ENCODE data around the gene ULK4. TPM values are rescaled to one million over a fixed set of nuclear protein-coding genes. Genes with fewer than 3 reads are reported as not detected.

The ULK4 gene
- total RNA-seq, 1 experiment from 2014 or later, result 14.3 TPM

GRCh38 chr3:41690766-41691563, 270.9 kb downstream of the ULK4 start:
- no TSS peak for BruUV-seq (replicated peaks)
- no peak for ATAC-seq
- intact Hi-C loops (cut with micrococcal nuclease; ENCODE audit: unreplicated experiment), result no loop called here
- no peak overlapping the region for H3K4me3 ChIP-seq (ENCODE audit: low read depth in 2 of 2, low read length in 2 of 2)
- DNase-seq (ENCODE audit: low read depth, low spot score), result no peak
- no peaks in the 10 kb centered on the region for H3K36me3 ChIP-seq (ENCODE audit: control insufficient read depth, insufficient read depth, low read length)
- TF ChIP-seq POLR2AphosphoS5 (IDR thresholded peaks at IDR 0.05; ENCODE audit: low read depth, low read length), result no peak
- no peak for TF ChIP-seq REST (IDR thresholded peaks at IDR 0.05; ENCODE audit: insufficient read depth in 1 of 2, low read depth in 2 of 2, low read length in 1 of 2)
- TF ChIP-seq SIN3A (IDR thresholded peaks at IDR 0.05; ENCODE audit: borderline replicate concordance, insufficient read depth, low read depth, low read length), result no peak
- TF ChIP-seq CTCF (IDR thresholded peaks at IDR 0.05), result no peak
- TF ChIP-seq TCF7L2 (IDR thresholded peaks at IDR 0.05; ENCODE audit: low read depth, low read length), result no peak
- no peaks in the 10 kb centered on the region for H3K27me3 ChIP-seq (ENCODE audit: control insufficient read depth, insufficient read depth, low read length)
- CTCF ChIA-PET, result no interaction called here
- POLR2A ChIA-PET, result no interaction called here
- H3K4me1 ChIP-seq (ENCODE audit: control insufficient read depth, insufficient read depth, low read length), result no peaks in the 10 kb centered on the region
- H3K9me3 ChIP-seq (ENCODE audit: control insufficient read depth, insufficient read depth, low read depth, low read length), result no peaks in the 10 kb centered on the region
- in situ Hi-C loops (cut with HindIII; ENCODE audit: low pct_unique_long_range_greater_than_20kb, low sequenced_read_pairs), result no loop called here
- H3K27ac ChIP-seq (ENCODE audit: low read length), result no peak overlapping the region

DNA sequence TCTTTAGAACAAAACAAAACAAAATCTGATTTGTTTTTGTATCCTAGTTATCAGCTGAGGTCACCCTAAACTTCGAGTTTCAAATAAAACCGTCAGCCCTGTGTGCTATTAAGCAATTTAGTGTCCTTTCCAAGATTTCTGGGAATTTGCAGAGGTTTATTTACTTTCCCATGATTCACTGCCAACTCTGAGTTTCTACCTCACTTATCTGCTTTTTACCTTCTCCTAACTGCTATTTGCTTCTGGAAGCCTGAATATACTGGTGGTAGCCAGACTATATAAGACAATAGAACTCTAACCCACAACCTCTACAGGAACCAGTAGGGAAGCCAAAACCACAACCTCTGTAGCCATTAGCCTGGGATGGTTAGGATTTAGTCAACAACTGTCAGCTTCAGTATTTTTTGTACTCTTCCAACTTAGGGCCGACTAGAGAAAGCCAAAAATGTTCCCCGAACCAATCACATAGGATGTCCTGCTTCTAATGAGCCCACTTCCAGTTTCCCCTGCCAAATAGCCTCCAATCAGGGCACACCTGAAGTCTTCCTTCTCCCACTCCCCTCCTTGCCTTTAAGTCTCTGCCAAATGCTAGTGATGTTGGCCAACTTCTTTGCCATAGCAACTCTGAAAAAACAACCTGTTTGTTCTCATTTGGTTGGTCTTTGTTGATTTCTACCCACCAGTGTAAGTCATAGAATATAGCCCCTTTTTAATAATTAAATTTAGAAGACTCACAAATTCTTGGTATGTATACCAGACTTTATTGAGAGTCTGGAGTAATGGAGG, 273.1 kb downstream of the ULK4 start:
- ATAC-seq (no peak), DNase-seq (ENCODE audit: low read depth, low spot score) (no peak)
- no peak for TF ChIP-seq REST (IDR thresholded peaks at IDR 0.05; ENCODE audit: insufficient read depth in 1 of 2, low read depth in 2 of 2, low read length in 1 of 2)
- TF ChIP-seq POLR2AphosphoS5 (IDR thresholded peaks at IDR 0.05; ENCODE audit: low read depth, low read length), result no peak
- no peak for TF ChIP-seq SIN3A (IDR thresholded peaks at IDR 0.05; ENCODE audit: borderline replicate concordance, insufficient read depth, low read depth, low read length)
- no peak for TF ChIP-seq CTCF (IDR thresholded peaks at IDR 0.05)
- TF ChIP-seq TCF7L2 (IDR thresholded peaks at IDR 0.05; ENCODE audit: low read depth, low read length), result no peak
- Histone ChIP-seq H3K9me3 (ENCODE audit: control insufficient read depth, insufficient read depth, low read depth, low read length) (no peaks in the 10 kb centered on the region), H3K27ac (ENCODE audit: low read length) (no peak overlapping the region), H3K36me3 (ENCODE audit: control insufficient read depth, insufficient read depth, low read length) (no peaks in the 10 kb centered on the region), H3K27me3 (ENCODE audit: control insufficient read depth, insufficient read depth, low read length) (no peaks in the 10 kb centered on the region), H3K4me3 (ENCODE audit: low read depth in 2 of 2, low read length in 2 of 2) (no peak overlapping the region), H3K4me1 (ENCODE audit: control insufficient read depth, insufficient read depth, low read length) (no peaks in the 10 kb centered on the region)
- CTCF ChIA-PET, result no interaction called here
- in situ Hi-C loops (cut with HindIII; ENCODE audit: low pct_unique_long_range_greater_than_20kb, low sequenced_read_pairs) (no loop called here), intact Hi-C loops (cut with micrococcal nuclease; ENCODE audit: unreplicated experiment) (no loop called here)
- no TSS peak for BruUV-seq (replicated peaks)
- POLR2A ChIA-PET, result no interaction called here
